ENCODE results near the gene C6orf141. TPM values are rescaled to one million over a fixed set of nuclear protein-coding genes. Genes with fewer than 3 reads are reported as not detected.

Gene C6orf141
- total RNA-seq, 1 experiment from 2014 or later: 0.15 TPM

Other genes with a start within 250 kb of the C6orf141 start
- gene MMUT, start 87.4 kb upstream of the C6orf141 start, total RNA-seq (2021; ENCODE audit: unreplicated experiment): 7.1 TPM
- 5.5 TPM for gene CENPQ, start 87.3 kb upstream of the C6orf141 start, total RNA-seq (2021; ENCODE audit: unreplicated experiment)
- not detected for gene GLYATL3, start 50.7 kb upstream of the C6orf141 start, total RNA-seq (2021; ENCODE audit: unreplicated experiment)
- 0.23 TPM for gene RHAG, start 86.2 kb downstream of the C6orf141 start, total RNA-seq (2021; ENCODE audit: unreplicated experiment)
- not detected for gene CRISP2, start 162.9 kb downstream of the C6orf141 start, total RNA-seq (2021; ENCODE audit: unreplicated experiment)
- not detected for gene CRISP3, start 193.7 kb downstream of the C6orf141 start, total RNA-seq (2021; ENCODE audit: unreplicated experiment)
- not detected for gene PGK2, start 236.6 kb downstream of the C6orf141 start, total RNA-seq (2021; ENCODE audit: unreplicated experiment)